Upper lobe of left lung (tissue), 6 donors: ENCODE results near the gene PARD3B. TPM values are rescaled to one million over a fixed set of nuclear protein-coding genes. Genes with fewer than 3 reads are reported as not detected.

Source experiments
- ATAC-seq, 2 donors: fragments of 200-7000 bp; cut with Tn5 transposase; one replicate each; pipeline ENCODE4 v1.9.1; 2022; ENCODE audit warnings: mild to moderate bottlenecking in 2 of 2, moderate library complexity in 2 of 2; ENCODE audit not compliant: low FRiP score in 2 of 2
- DNase-seq, 2 donors: peaks; one replicate each; pipeline ENCODE4 v3.0.0-alpha.2; 2019 to 2020
- H3K27ac ChIP-seq, 4 donors: fragments of 200-600 bp; sonication (generic); one replicate each; pipeline ENCODE4 v1.5.1; 2016 to 2019
- H3K27me3 ChIP-seq, 4 donors: fragments of 200-600 bp; sonication (generic); one replicate each; pipeline ENCODE4 v1.5.1; 2017 to 2019
- H3K36me3 ChIP-seq, 4 donors: fragments of 200-600 bp; sonication (generic); one replicate each; pipeline ENCODE4 v1.5.1; 2016 to 2019
- H3K4me1 ChIP-seq, 4 donors: fragments of 200-600 bp; sonication (generic); one replicate each; pipeline ENCODE4 v1.5.1; 2018 to 2019
- H3K4me3 ChIP-seq, 4 donors: fragments of 200-600 bp; sonication (generic); one replicate each; pipeline ENCODE4 v1.5.1; 2017 to 2019; ENCODE audit warnings: mild to moderate bottlenecking in 2 of 4, moderate library complexity in 1 of 4
- H3K9me3 ChIP-seq, 4 donors: fragments of 200-600 bp; sonication (generic); one replicate each; pipeline ENCODE4 v1.5.1; 2018 to 2019
- EP300 ChIP-seq, 4 donors: sonication (generic); formaldehyde crosslinking; IDR thresholded peaks; one replicate each; pipeline ENCODE4 v1.5.1; 2017; ENCODE audit warnings: antibody characterized with exemption in 4 of 4, control low read depth in 2 of 4
- POLR2A ChIP-seq, 4 donors: fragments of 450-650 bp; IDR thresholded peaks; one replicate each; pipeline ENCODE4 v1.5.1; 2016 to 2017; ENCODE audit warnings: antibody characterized with exemption in 4 of 4, mild to moderate bottlenecking in 2 of 4
- POLR2AphosphoS5 ChIP-seq, 2 donors: sonication (generic); formaldehyde crosslinking; IDR thresholded peaks; one replicate each; pipeline ENCODE4 v1.5.1; 2017; ENCODE audit warnings: antibody characterized with exemption in 2 of 2
- WGBS, 2 donors: methylation state at CpG; one replicate each; pipeline ENCODE4 v1.1.5; 2017 to 2018; 5-methylcytosine and 5-hydroxymethylcytosine counted together
- total RNA-seq, 6 donors: library from RNA; depleted of rRNA in 4 of 6; stranded (reverse); fragments of >200 nt in 4 of 6; gene quantifications; one replicate each; pipeline versions ENCODE4 v1.1.0 to v1.2.1, GENCODE V29; 2016 to 2021
- TF ChIP-seq, protein P1 (sequence below), 6 experiments: fragments of 450-650 bp in 4 of 6; fragments of 200-600 bp in 2 of 6; sonication (generic) in 2 of 6; IDR thresholded peaks; one replicate each; pipeline ENCODE4 v1.5.1; 2016 to 2019; ENCODE audit warnings: antibody characterized with exemption in 6 of 6
- donor health status: DM: no; HTN: no; CAD: no; lungs with moderate emphysema.
- donor health status: DM: no; HTN: yes; CAD: no; lungs with severe emphysema.

PARD3B gene
- total RNA-seq, 6 donors from 2014 or later = 17.8 to 44.9 (median 24.2) TPM

DNA sequence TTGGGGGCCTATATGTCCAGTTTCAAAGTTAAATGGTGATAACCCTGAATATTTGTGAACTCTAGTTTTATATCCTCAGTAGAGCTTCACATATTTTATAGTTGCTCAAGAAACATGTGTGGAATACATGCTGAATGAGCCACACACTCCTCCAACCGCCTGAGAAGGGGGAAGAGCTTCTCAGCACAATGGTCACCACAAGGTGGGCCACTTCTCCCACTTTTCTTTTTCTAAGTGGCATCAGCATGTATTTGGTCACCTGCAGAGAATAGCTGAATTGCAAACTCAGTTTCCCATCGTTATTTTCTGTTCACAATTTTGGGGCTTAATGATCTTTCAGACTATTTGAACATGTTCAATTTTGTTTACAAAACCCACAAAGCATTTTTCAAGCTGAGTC, 340.5 kb downstream of the PARD3B start:
- 61 to 64% methylated on average over 2 of the region's 2 CpGs for WGBS, 2 donors
- ATAC-seq (no peak), DNase-seq (no peak)
- Histone ChIP-seq H3K36me3 (no peaks in the 10 kb centered on the region), H3K4me3 (no peak overlapping the region), H3K27me3 (no peaks in the 10 kb centered on the region), H3K27ac (no peak overlapping the region), H3K4me1 (no peaks in the 10 kb centered on the region), H3K9me3 (no peaks in the 10 kb centered on the region)
- TF ChIP-seq POLR2AphosphoS5 (IDR thresholded peaks at IDR 0.05) (no peak), POLR2A (IDR thresholded peaks at IDR 0.05) (no peak), EP300 (IDR thresholded peaks at IDR 0.05) (no peak)
- TF ChIP-seq, protein P1, sequence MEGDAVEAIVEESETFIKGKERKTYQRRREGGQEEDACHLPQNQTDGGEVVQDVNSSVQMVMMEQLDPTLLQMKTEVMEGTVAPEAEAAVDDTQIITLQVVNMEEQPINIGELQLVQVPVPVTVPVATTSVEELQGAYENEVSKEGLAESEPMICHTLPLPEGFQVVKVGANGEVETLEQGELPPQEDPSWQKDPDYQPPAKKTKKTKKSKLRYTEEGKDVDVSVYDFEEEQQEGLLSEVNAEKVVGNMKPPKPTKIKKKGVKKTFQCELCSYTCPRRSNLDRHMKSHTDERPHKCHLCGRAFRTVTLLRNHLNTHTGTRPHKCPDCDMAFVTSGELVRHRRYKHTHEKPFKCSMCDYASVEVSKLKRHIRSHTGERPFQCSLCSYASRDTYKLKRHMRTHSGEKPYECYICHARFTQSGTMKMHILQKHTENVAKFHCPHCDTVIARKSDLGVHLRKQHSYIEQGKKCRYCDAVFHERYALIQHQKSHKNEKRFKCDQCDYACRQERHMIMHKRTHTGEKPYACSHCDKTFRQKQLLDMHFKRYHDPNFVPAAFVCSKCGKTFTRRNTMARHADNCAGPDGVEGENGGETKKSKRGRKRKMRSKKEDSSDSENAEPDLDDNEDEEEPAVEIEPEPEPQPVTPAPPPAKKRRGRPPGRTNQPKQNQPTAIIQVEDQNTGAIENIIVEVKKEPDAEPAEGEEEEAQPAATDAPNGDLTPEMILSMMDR (IDR thresholded peaks at IDR 0.05) = no peak

DNA sequence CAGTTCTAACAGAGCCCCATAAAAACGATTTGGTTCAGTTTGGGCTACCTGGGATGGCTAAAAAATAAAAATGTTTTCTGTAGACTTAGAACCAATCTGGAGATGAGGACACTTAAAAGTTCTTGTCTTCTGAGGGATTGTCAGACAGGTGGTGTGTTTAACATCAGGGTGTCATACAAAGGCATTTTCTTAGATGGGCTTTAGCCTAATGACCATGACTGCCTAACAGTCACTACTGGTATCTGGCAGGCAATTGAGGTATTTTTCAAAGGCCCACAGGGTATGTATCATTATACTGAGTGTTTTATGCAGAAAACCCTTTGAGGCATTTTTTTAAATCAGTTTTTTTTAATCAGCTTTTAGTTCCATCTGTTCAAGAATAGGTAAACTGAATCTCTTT, 341.4 kb downstream of the PARD3B start:
- no peaks in the 10 kb centered on the region for H3K36me3 ChIP-seq
- no peak overlapping the region for H3K4me3 ChIP-seq
- no peaks in the 10 kb centered on the region for H3K9me3 ChIP-seq
- DNase-seq (no peak), ATAC-seq (no peak)
- no peak overlapping the region for H3K27ac ChIP-seq
- H3K4me1 ChIP-seq = no peaks in the 10 kb centered on the region
- H3K27me3 ChIP-seq = no peaks in the 10 kb centered on the region
- 80 to 83% methylated on average over 1 of the region's 1 CpG for WGBS, 2 donors
- TF ChIP-seq, protein P1 (IDR thresholded peaks at IDR 0.05) = no peak
- TF ChIP-seq POLR2AphosphoS5 (IDR thresholded peaks at IDR 0.05) = no peak
- no peak for TF ChIP-seq EP300 (IDR thresholded peaks at IDR 0.05)
- no peak for TF ChIP-seq POLR2A (IDR thresholded peaks at IDR 0.05)

DNA sequence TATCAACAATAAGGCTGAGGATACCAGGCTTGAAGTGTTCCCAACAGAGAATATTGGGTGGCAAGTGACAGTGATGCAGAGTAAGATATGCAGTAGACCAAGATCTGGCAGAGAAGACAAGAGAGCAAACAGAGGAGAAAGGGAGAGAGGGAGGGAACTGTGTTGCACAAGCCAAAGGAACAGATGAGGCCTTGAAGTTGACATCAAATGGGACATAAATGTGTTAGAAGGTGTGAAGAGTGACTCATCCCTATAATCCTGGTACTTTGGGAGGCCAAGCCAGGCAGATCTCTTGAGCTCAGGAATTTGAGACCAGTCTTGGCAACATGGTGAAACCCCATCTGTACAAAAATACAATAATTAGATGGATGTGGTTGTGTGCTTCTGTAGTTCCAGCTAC, 342.9 kb downstream of the PARD3B start:
- Histone ChIP-seq H3K4me3 (no peak overlapping the region), H3K9me3 (no peaks in the 10 kb centered on the region), H3K27me3 (no peaks in the 10 kb centered on the region), H3K27ac (no peak overlapping the region), H3K4me1 (no peaks in the 10 kb centered on the region), H3K36me3 (no peaks in the 10 kb centered on the region)
- TF ChIP-seq, protein P1 (IDR thresholded peaks at IDR 0.05) = no peak
- no peak for TF ChIP-seq POLR2AphosphoS5 (IDR thresholded peaks at IDR 0.05)
- TF ChIP-seq POLR2A (IDR thresholded peaks at IDR 0.05) = no peak
- ATAC-seq (no peak), DNase-seq (no peak)

DNA sequence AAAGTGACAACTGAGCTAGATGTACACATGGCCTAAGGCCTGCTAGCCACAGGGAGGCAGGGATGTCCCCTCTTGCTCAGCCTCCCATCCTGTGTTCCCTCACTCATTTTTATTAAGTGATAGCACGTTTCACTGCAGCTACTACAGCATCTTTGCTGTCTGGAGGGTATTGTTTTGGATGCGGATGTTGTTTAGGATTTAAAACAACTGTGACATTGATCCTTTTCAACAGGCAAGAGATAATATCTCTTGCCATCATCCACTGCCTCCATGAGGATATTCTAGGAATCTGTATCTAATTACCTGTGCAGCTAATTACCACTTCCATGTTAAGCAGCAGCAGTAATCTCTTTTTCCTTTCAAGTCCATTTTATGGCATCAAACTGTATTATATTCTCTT, 345.4 kb downstream of the PARD3B start:
- Histone ChIP-seq H3K36me3 (no peaks in the 10 kb centered on the region), H3K27me3 (no peaks in the 10 kb centered on the region), H3K4me3 (no peak overlapping the region), H3K4me1 (no peaks in the 10 kb centered on the region), H3K27ac (no peak overlapping the region), H3K9me3 (no peaks in the 10 kb centered on the region)
- 84 to 98% methylated on average over 2 of the region's 2 CpGs for WGBS, 2 donors
- TF ChIP-seq POLR2A (IDR thresholded peaks at IDR 0.05) (no peak), EP300 (IDR thresholded peaks at IDR 0.05) (no peak), POLR2AphosphoS5 (IDR thresholded peaks at IDR 0.05) (no peak)
- TF ChIP-seq, protein P1 (IDR thresholded peaks at IDR 0.05) = no peak
- DNase-seq = no peak
- ATAC-seq = no peak

DNA sequence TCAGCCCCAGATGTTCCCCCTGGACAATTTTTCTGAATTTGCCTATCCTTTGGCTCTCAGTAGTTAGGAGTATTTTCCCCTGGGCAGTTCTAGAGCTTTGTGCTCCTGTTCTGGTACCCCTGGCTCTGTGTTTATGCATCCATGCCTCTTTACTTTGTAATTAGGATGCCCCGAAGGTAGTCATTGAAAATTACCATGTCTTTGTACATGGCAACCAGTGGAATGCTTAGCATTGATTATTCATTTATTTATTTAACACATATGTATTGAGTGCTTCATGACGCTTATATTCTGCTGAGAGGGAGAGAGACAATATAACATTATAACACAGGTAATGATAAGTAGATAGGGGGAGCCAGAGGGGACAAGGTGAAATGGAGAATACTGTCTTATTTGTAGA, 346.5 kb downstream of the PARD3B start:
- TF ChIP-seq, protein P1 (IDR thresholded peaks at IDR 0.05) = no peak
- TF ChIP-seq POLR2A (IDR thresholded peaks at IDR 0.05) (no peak), POLR2AphosphoS5 (IDR thresholded peaks at IDR 0.05) (no peak), EP300 (IDR thresholded peaks at IDR 0.05) (no peak)
- H3K4me3 ChIP-seq = no peak overlapping the region
- no peaks in the 10 kb centered on the region for H3K9me3 ChIP-seq
- DNase-seq (no peak), ATAC-seq (no peak)
- no peak overlapping the region for H3K27ac ChIP-seq
- H3K36me3 ChIP-seq = no peaks in the 10 kb centered on the region
- no peaks in the 10 kb centered on the region for H3K27me3 ChIP-seq
- WGBS, 2 donors = 96 to 100% methylated on average over 2 of the region's 2 CpGs
- H3K4me1 ChIP-seq = no peaks in the 10 kb centered on the region
